Dermis blood vessel endothelial cell (primary cell): ENCODE results near the gene MTCL1. TPM values are rescaled to one million over a fixed set of nuclear protein-coding genes. Genes with fewer than 3 reads are reported as not detected.

Experiments used
- DNase-seq: peaks from one replicate; pipeline ENCODE4 v3.0.0; 2010
- total RNA-seq: library from RNA; depleted of rRNA; stranded (reverse); fragments of >200 nt; gene quantifications from 2 replicates; pipeline ENCODE4 v1.2.3, GENCODE V29; 2014

Gene MTCL1
- total RNA-seq, 1 donor from 2014 or later = 11.7 TPM

DNA sequence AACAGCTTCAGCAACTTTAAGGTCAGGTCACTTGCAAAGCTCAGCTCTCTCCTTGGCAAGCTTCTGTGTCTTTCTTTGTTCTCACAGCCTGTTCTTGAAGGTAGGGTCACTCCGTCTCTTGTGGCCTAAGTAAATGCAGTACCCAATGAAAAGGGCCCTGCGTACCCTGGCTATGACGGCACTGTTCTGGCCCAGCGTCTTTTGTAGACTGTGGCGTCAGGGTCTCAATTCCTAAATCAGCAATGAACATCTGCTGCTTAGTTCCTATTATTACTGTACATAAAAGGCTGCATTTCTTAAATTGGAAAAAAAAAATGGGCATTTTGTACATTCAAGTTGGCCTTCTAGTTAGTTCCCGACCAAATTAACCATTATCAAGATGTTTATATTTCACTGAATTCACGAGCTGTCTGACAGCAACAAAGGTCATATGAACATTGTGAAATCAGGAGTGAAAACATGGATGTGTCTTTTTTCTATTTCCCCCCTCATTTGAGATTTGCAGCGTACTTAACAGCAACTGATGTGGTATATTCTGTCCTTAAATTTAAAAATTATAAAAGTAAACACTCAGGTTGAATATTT, 17.0 kb upstream of the MTCL1 start:
- no peak for DNase-seq

DNA sequence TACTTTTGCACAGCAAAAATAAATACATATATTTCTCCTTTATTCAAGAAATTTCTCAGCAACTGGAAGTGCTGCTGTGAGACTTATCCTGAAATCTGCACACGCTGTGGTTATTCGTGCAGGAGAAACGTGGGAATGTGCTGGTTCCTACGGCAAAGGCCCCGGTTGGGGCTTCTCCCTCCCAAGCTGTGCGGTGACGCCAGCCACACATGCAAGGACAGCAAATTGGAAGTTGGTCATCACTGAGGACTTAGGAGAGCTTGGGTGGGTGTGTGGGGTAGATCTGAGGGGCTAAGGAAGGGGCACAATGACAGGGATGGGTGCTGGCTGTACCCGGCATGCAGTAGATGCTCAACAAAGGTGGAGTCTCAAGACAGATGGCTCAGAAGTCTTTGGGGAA, 16.5 kb upstream of the MTCL1 start:
- DNase-seq = no peak

DNA sequence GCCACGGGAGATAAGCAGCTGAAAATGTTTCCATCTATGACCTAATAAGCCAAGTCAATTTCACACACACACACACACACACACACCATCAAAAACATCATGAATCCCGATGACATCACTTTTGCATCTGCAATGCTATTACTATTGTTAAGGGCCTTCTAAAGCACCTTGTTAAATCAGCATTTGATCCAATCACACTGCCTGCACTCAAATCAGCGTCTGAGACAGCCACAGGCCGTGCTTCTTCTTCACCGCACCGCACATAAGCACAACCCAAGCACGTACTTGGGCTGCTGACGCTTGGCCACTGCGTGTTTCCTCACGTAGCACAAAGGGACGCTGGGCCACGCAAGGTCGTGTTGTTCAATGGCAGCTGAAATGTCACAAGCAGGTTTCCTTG, 15.8 kb upstream of the MTCL1 start:
- no peak for DNase-seq

DNA sequence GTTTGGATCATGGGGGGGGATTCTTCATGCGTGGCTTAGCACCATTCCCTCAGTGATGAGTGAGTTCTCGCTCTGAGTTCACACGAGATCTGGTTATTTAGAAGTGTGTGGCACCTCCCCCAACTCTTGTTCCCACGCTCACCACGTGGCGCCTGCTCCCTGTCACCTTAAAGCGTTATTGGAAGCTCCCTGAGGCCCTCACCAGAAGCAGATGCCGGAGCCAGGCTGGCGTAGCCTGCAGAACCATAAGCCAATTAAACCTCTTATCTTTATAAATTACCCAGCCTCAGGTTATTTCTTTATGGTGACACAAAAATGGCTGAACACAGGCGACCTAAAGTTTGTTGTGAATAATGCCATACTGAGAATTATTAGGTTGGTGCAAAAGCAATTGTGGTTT, 10.5 kb upstream of the MTCL1 start:
- DNase-seq = no peak

DNA sequence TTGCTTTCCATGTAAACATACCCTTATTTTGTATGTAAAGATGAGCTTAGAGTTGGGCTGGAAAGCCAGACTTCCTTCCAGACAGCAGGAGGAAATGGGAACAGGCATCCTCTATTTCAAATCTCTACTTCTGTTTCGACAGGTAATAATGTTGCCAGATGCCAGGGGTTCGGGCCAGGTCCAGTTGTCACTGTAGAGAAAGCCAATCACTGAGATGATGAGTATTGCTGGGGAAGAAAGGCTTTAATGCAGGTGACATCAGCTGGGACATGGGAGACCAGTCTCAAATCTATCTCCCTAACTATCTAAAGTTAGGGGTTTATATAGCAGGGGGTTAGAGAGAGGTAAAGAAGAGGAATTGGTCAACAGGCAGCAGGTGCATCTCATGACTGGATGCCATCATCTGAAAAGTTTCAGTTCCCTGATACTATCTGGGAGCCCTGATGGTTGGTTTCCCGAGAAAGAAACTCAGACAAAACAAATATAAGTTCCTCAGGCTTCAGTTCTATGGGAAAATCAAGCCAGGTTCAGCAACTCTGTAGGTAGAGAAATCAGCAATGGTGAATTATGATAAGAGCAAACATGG, 9.3 kb upstream of the MTCL1 start:
- DNase-seq = no peak

DNA sequence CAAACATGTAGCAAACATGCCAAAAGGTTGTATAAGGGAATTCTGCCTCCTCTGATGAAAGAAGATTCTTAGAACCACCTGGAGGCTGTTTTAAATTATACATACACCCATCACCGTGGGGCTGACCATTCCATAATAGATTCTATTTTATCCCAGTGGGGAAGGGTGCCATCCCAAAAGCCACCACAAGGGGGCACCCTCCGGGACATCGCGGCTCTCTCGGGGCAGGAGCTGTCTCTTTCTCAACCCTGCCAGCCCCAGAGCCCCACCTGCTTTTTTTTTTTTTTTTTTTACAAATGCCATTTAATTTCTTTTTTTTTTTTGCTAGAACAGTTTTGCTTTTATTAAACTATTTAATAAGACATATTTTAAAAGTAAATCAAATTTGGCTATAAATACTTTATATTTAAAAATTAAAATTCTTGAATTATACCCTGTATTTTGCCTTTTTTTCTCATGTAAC, 8.6 kb upstream of the MTCL1 start:
- DNase-seq = peak; percentile 74

DNA sequence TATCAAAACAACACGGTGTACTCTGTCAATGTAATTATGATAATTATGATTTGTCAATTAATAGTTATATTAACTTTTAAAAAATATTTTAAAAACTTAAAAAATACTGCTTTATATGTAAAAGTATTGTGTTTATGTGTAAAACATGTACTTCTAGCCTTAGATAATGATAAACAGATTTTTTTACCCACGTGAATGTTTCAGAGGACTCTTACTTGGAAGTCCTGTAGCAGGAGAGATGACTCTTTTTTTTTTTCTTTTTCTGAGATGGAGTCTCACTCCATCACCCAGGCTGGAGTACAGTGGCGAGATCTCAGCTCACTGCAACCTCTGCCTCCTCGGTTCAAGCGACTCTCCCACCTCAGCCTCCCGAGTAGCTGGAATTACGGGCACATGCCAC, 6.2 kb upstream of the MTCL1 start:
- DNase-seq = no peak

DNA sequence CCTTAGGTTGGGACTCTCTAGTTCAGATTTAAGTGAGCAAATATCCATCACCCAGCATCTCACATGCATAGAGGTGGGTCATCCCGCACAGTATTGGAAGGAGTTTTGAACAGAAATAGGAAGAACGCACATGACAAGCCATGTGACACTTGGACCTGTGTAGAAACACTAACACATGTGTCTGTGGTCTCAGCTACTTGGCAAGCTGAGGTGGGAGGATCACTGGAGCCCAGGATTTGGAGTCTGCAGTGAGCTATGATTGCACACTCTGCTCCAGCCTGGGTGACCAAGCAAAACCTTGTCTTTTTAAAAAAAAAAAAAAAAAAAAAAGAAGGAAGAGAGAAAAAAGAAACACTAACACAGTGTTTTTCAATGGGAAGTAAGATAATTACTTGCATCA, 5.4 kb upstream of the MTCL1 start:
- DNase-seq = no peak

DNA sequence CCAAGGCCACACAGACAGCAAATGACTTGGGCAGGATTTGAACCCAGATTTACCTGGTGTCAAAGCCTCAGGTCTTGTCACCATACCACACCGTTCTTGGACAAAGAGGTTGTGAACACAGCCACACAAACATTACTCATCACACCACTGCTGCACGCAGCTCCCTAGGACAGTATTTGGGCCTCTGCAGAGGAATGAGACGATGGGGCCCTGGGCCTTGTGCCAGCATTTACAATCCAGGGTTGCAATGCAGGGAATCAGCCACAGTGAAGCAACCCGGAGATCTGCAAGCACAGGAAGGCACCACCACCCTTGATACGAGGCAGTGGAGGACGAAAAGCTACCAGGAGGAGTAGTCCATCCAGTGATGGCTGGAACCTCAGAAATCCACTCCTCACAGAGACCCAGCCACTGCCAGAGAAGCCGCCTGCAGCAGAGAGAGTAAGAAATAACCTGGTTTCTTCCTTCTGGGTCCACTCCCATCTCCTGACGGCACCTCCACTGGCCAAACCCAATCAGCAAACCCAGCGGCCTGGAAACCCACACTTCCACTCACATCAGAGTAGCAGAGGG, 3.7 kb upstream of the MTCL1 start:
- DNase-seq = peak; percentile 21

DNA sequence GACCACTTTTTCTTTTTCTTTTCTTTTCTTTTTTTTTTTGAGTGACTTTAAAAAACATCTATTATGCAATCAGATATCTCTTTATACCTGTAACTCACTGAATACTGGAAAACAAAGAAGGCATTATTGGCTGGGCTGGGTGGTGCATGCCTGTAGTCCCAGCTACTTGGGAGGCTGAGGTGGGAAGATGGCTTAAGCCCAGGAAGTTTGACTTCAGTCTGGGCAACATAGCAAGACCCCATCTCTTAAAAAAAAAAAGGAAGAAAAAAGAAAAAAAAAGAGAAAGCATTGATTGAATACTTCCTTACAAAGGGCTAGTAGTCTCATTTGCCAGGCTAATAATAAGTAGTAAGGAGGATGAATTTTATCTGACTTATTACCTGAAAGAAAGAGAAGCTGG, 2.7 kb upstream of the MTCL1 start:
- no peak for DNase-seq

DNA sequence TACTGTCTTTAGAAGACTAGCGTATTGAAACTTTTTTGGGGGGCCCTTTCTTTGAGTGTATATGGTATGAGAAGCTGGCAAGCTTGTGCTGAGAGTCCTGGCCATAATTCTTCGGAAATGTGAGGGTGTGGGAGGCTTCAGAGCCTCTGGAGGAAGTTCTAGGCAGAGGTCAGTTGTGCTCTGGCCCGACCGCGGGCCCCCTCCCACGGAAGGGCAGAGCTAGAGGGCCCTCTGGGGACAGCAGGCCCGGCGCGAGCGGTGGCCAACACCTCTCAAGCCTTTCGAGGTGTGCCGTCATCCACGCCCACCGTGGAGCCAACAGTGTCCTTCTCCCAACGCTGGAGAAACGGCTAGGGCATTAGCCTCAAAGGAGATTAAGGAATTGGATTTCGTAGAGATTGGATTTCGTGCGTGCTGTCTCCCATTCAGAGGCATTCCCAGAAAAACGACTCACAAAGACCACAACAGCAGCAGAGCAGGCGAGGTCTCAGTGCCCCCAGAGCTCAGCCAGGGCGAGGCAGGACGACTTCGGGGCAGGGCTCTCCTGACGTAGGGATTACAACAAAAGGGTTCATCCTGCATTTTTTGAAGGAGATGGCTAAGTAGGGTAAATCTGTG, 2.2 kb upstream of the MTCL1 start:
- no peak for DNase-seq

DNA sequence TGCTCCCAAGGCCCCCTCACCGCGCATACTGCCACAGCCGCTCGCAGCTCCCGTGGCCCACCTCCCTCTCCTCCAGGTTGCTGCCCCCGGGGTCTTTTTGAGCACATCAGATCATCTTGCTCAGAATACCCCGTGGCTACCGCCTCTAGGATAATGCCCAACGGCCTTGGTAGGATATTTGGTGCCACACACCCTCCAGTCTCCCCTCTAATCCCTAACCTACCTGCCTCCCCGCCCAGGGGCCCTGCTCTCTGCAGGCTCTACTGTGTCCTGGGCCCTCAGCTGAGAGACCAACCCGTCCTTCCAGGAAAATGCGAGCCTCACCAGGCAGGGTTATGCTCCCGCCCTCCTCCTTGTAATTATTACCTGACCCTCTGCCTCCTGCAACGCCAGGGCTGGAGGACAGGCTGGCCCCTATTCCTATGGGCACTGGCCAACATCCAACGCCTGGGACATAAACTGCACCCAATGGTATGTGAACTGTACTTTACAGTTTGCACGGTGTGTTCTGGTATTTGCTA, 1.5 kb upstream of the MTCL1 start:
- no peak for DNase-seq

DNA sequence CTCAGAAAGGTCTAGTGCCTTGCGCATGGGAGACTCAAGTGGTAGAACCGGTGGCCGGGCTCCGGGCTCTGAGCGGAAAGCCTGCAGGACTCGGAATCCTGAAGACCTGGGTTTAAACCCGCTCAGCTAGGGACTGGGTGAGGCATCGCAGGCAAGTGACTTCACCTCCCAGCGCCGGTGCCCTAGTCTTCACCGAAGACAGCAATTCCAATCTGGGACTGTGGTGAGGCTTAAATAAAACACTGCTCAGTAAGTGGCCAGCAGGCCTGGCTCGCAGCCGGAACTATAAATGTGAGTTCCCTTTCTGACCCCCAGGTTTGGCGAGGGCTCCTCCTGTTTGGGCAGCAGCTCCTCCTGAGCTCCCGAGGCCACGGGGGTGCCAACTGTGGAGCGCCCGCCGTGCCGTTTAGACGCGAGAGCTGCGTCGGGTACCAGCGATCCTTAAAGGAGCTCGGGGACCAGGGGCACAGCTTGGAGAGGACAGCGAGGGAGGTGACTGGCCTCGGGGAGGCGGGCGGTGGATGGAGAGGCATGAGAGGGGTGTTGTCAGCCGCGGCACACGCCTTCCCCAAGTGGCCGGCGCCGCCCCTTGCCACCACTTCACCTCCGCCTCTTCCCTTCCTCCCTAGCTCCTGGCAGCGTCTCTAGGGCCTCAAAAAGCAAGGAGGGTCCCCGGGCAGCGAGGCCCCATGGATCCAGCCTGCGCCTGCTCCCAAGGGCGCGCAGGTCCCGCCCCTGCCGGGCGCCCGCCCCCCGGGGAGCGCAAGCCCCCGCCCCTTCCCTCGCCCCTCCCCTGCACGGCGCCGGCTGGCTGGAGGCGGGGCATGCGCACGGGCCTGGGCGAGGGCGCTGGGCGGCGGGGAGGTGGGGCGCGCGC, 757 bp upstream of the MTCL1 start:
- DNase-seq = peak; percentile 94

DNA sequence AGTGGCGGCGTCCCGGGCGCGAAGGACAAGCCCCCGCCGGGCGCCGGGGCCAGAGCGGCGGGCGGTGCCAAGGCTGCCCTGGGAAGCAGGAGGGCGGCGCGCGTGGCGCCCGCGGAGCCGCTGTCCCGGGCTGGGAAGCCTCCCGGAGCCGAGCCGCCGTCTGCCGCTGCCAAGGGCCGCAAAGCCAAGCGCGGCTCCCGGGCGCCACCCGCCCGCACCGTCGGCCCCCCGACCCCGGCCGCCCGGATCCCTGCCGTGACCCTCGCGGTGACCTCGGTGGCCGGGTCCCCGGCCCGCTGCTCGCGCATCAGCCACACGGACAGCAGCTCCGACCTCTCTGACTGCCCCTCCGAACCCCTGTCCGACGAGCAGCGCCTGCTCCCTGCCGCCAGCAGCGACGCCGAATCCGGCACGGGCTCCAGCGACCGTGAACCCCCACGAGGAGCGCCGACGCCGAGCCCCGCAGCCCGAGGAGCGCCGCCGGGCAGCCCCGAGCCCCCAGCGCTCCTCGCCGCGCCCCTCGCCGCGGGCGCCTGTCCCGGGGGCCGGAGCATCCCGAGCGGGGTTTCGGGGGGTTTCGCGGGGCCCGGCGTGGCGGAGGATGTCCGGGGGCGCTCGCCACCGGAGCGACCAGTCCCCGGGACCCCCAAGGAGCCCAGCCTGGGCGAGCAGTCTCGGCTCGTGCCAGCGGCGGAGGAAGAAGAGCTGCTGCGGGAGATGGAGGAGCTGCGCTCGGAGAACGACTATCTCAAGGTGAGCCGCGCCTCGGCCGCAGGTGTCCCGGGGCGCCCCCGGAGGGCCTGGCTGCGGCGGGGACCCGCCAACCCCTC, 820 bp downstream of the MTCL1 start:
- peak; percentile 47 for DNase-seq

DNA sequence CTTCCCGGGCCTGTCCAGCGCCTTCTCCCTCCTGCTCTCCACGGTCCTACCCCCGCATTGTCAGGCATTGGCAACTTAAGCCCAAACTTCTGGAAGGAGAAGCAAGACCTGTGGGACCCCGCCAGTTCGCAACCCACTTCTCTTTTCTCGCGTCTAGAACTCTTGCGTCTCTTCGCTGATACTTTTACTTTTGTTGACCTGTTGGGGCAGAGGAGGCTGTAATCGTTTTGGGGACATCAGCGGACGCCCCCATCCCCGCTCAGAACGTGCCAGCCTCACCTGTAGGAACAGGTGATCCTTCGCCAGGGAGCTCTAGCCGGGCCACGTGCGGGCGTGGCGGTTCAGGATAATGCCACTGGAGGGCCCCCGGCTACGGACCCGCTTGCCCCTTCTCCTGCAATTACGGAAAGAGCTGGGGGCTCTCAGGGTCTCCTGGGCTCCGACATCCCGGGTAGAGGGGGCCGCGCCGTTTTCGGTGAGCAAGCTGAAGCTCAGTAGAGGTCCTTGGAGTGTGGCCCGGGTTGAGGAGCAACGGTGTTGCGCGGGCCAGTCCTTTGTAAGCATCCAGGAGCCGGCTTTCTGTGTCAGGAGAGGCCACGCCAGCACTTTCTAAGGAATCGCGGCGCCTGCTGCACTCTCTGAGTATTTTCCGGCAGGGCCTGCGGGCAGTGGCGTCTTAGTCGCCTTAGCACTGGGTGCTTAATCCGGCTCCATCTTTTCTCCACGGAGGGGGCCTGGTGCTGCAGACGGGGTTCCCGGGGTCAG, 1.6 kb downstream of the MTCL1 start:
- DNase-seq = peak; percentile 83

DNA sequence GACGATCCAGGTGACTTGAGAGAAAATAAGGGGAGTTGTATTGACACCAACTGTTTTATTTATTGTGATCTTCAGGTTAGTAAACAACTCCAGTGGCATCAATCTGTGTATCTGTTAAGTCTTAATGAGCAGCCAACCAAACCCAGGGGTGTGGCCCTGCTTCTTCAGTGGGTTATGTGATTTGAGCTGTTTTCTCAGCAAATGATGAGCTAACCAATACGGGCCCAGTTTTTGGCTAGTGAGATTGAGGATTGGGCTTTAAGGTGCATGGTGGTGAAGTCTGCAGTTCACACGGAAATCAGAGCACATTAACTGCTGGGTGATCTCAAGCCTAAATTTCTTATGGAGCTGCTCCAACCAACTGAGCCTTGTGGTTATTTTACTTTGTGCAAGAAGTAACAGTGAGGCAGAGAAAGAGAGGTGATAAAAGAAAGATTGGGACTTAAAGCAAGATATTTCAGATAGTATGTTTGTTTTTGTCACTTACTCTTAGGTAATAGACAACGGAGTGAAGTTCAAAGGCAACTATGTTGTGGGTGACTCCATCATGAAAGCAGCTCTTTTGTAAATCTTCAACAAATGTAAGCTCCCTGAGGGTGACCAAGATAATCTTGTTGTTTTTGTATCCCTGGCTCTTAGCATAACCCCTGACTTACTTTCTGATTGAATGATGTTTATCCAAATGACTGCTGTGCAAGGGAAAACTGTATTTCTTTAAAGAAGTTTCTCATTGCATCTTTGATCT, 2.4 kb downstream of the MTCL1 start:
- DNase-seq = peak; percentile 55

DNA sequence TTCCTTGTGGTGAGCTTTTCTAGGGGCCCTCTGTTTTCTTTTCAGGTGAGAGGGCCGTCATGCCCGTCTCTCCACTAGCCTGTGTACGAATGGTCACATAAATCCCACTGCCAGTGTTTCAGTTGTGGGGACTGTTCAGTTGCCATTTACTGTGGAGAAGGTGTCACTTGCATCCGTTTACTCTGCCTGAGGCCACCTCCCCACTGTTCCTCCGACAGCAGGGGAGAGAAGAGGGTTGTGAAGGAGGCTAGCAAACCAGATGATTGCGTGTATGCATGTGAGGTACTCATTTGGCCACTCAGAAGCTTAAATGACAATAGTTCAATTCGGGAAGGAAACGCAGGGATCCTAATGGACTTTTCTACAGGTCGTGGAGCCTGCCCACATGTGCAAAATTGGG, 3.3 kb downstream of the MTCL1 start:
- no peak for DNase-seq

DNA sequence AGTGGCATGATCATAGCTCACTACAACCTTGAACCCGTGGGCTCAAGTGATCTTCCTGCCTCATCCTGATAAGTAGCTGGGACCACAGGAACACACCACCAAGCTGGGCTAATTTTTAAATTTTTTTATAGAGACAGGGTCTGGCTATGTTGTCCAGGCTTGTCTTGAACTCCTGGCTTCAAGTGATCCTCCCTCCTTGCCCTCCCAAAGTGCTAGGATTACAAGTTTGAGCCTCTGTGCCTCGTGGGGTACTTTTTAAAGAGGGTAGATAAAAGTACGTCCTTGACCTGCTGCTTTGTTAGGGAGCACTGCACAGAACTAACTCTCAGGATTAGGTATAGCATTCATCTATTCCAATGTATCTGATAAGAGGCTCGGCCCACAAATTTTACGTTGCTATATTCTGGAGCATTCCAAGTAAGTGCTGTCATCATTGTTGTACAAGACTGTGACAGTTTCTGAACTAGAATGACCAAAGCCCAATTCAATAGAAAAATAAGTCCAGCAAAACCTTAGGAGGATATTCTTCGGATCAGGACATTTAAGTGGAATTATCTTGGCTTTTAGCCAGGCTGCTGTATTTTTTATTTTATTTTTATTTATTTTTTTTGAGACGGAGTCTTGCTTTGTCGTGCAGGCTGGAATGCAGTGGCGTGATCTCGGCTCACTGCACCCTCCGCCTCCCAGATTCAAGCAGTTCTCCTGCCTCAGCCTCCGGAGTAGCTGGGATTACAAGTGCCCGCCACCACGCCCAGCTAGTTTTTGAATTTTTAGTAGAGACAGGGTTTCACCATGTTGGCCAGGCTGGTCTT, 4.1 kb downstream of the MTCL1 start:
- DNase-seq = no peak

DNA sequence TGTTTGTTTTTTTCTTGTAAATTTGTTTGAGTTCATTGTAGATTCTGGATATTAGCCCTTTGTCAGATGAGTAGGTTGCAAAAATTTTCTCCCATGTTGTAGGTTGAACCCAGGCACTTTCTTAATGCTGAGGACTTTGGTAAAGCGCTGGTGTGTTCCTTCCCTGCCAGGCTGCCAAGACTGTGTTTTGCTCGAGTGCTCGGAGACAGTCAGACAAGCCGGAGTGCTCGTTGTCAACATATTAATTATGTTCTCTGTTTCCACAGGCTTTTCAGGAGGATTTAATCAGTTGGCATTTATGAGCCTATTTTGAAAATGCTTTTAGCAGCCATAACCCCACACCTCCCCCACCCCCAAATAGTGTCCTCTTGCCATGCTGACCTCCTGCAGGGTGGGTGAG, 6.4 kb downstream of the MTCL1 start:
- no peak for DNase-seq

DNA sequence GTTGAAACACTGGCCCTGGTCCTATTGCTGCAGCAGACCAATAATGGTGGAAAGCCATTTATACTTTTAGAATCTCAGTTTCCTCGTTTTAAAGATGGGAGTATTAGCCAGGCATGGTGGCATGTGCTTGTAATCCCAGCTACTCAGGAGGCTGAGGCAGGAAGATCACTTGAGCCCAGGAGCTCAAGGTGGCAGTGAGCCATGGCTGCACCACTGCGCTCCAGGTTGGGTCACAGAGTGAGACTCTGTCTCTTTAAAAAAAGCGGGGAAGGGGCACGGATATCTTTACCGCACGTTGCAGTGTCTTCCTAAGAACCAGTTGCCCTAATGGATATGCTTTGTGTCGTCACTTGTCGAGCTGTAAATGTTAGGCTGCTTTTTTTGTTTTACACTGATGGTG, 8.3 kb downstream of the MTCL1 start:
- DNase-seq = no peak
